ENCODE results near the gene ACVR2B. TPM values are rescaled to one million over a fixed set of nuclear protein-coding genes. Genes with fewer than 3 reads are reported as not detected.

ACVR2B gene
- total RNA-seq, 4 donors from 2014 or later: 3.1 to 13.8 (median 9.4) TPM

DNA sequence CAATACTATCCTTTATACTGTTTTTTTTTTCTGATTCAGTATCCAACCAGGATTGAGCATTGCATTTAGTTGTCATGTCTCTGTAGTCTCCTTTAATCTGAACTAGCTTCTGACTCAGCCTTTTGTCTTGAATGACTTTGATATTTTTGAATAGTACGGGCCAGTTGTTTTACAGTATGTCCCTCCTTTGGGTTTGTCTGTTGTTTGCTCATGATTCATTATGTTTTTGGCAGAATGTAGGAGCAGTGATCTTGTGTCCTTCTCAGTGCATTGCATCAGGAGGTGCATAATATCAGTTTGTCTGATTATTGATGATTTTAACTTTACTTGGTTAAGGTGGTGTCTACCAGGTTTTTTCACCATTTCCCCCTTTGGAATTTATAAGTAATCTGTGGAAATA is 63.0 kb downstream of the ACVR2B start:
- Histone ChIP-seq H3K9me3 (no peaks in the 10 kb centered on the region), H3K27me3 (no peaks in the 10 kb centered on the region), H3K4me3 (no peak overlapping the region), H3K27ac (no peak overlapping the region), H3K4me1 (no peaks in the 10 kb centered on the region), H3K36me3 (no peaks in the 10 kb centered on the region)
- TF ChIP-seq, protein P1, sequence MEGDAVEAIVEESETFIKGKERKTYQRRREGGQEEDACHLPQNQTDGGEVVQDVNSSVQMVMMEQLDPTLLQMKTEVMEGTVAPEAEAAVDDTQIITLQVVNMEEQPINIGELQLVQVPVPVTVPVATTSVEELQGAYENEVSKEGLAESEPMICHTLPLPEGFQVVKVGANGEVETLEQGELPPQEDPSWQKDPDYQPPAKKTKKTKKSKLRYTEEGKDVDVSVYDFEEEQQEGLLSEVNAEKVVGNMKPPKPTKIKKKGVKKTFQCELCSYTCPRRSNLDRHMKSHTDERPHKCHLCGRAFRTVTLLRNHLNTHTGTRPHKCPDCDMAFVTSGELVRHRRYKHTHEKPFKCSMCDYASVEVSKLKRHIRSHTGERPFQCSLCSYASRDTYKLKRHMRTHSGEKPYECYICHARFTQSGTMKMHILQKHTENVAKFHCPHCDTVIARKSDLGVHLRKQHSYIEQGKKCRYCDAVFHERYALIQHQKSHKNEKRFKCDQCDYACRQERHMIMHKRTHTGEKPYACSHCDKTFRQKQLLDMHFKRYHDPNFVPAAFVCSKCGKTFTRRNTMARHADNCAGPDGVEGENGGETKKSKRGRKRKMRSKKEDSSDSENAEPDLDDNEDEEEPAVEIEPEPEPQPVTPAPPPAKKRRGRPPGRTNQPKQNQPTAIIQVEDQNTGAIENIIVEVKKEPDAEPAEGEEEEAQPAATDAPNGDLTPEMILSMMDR (IDR thresholded peaks at IDR 0.05): no peak
- no peak for TF ChIP-seq POLR2A (IDR thresholded peaks at IDR 0.05)
- no peak for DNase-seq
- intact Hi-C loops (cut with DNase I; ENCODE audit: low total_unique reads): no loop called here

DNA sequence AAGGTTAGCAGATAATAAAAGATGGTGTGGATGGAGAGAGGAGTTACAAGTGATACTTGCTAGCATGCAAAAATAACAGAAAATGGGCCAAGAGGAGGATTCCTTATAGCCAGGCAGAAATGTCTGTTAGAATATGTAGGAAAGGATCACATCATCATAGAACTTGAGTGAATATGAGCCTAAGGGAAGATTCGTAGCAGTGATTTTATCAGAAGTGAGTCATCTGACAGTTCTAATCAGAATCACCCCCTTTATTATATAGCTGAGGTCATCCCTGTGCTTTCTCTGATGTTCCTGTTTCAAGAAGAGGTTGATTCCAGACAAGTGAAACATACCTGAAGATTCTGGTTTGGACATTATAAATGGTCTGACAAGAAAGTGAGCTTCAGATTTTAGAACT is 65.3 kb downstream of the ACVR2B start:
- Histone ChIP-seq H3K9me3 (no peaks in the 10 kb centered on the region), H3K36me3 (no peaks in the 10 kb centered on the region), H3K4me3 (no peak overlapping the region), H3K4me1 (no peaks in the 10 kb centered on the region), H3K27me3 (no peaks in the 10 kb centered on the region), H3K27ac (no peak overlapping the region)
- intact Hi-C loops (cut with DNase I; ENCODE audit: low total_unique reads): no loop called here
- no peak for DNase-seq
- TF ChIP-seq, protein P1 (IDR thresholded peaks at IDR 0.05): no peak
- TF ChIP-seq POLR2A (IDR thresholded peaks at IDR 0.05): no peak

DNA sequence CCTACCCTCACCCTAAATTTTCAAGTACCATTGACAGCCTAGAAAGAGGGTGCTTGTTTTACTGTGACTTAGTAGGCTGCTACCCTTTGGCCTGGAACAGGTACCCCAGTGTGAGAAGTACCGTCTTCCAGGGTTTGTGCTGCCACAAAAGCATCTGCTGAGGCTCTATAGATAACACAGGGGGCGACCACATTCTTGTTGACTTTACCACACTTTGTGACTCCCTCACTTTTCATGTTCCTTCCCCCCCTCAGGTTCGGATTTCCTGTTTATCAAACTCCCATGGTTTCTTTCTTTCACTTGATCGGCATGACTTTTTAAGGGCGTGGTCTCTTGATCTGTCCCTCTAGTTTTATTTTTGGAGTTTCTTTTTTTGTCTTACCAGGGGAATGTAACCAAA is 66.0 kb downstream of the ACVR2B start:
- intact Hi-C loops (cut with DNase I; ENCODE audit: low total_unique reads): no loop called here

DNA sequence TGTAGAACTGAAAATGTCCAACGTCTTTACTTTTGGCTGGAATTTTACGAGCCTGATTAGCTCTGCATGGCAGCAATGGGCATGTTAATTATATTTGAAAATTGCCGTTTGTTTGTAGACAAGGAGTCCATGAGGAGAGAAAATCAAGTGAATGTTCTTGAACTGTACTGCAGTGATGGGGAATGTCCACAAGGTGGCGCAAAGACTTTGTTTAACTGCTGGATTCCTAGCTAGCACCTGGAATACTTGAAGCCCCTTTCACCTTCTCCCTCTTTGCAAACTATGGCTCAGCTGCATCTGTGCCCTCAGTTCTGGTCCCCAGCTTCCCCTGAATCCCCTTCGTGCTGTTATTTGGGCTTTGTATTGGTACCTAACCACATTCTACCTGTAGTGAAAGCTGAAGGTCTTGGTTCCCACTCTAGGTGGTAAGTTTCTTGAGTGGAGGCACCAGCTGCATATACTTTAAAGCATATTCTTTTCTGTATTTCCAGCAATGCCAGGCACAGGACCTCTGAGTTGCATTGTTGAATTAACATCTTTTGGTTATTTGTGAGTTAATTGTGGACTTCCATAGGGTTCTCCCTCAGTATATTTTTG is 67.8 kb downstream of the ACVR2B start:
- DNase-seq: peak; percentile 42 to 70
- Histone ChIP-seq H3K4me3 (no peak overlapping the region), H3K9me3 (no peaks in the 10 kb centered on the region), H3K27ac (no peak overlapping the region), H3K36me3 (no peaks in the 10 kb centered on the region), H3K4me1 (no peaks in the 10 kb centered on the region), H3K27me3 (no peaks in the 10 kb centered on the region)
- intact Hi-C loops (cut with DNase I; ENCODE audit: low total_unique reads): no loop called here
- TF ChIP-seq, protein P1 (IDR thresholded peaks at IDR 0.05): peak; percentile 78 to 90 (median 84)
- TF ChIP-seq POLR2A (IDR thresholded peaks at IDR 0.05): no peak

More for the DNA sequence above, 66.0 kb downstream of the ACVR2B start:
- Histone ChIP-seq H3K36me3 (no peaks in the 10 kb centered on the region), H3K27ac (no peak overlapping the region), H3K27me3 (no peaks in the 10 kb centered on the region), H3K4me3 (no peak overlapping the region), H3K4me1 (no peaks in the 10 kb centered on the region), H3K9me3 (no peaks in the 10 kb centered on the region)
- DNase-seq: no peak
- TF ChIP-seq, protein P1 (IDR thresholded peaks at IDR 0.05): no peak
- TF ChIP-seq POLR2A (IDR thresholded peaks at IDR 0.05): no peak

DNA sequence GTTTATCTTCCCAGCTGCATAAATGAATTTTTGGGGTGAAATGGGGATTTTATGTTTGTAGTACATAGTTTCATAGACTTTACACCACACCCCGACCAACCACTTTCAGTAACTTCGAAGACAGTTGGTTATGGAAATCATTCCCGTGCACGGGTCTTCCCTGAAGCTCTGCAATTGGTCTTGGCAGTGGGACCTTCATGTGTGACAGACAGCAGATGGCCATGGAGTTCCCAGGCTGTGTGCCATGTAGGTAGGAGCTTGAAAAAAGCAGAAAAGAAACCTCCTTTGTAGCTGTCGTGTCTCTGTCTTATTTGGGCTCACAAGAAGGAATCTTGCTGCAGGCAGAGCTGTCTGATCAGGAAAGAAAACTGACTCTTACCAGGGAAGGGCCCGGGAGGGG is 68.3 kb downstream of the ACVR2B start:
- Histone ChIP-seq H3K27ac (no peak overlapping the region), H3K27me3 (no peaks in the 10 kb centered on the region), H3K4me3 (no peak overlapping the region), H3K9me3 (no peaks in the 10 kb centered on the region), H3K36me3 (no peaks in the 10 kb centered on the region), H3K4me1 (no peaks in the 10 kb centered on the region)
- intact Hi-C loops (cut with DNase I; ENCODE audit: low total_unique reads): no loop called here
- no peak for DNase-seq
- TF ChIP-seq POLR2A (IDR thresholded peaks at IDR 0.05): no peak
- TF ChIP-seq, protein P1 (IDR thresholded peaks at IDR 0.05): no peak
